Measurements from ENCODE around the gene KLF8. TPM values are rescaled to one million over a fixed set of nuclear protein-coding genes. Genes with fewer than 3 reads are reported as not detected.

Gene KLF8
- total RNA-seq, 1 donor from 2014 or later = 17.8 TPM

DNA sequence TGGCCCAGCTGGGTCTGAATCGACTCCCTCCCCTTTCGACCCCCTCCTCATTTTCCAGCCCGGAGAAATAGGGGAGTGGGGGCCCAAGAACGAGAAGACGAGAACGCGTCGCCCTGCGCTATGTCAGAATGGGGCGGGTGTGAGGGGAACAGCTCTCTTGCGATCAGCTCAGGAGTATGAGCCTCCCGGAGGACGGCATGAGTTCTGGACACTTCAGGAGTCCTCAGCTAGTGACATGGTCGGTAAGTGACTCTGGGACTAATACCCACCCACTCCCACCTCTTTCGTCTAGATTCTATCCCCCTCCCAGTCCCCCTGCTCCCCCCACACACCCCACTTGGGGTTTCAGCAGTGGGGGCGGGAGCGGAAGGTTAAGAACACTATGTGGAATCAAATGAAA, 944 bp downstream of the KLF8 start:
- CTCF ChIA-PET = interaction anchor here (0.7 to 1.6 kb wide), 4 partner anchors 11 to 515 kb away, joined by 3 to 4 read pairs (median 4); partner anchors contain the start of gene RRAGB
- POLR2A ChIA-PET = interaction anchor here (1.1 to 3.2 kb wide), 6 partner anchors 10 to 744 kb away, joined by 3 to 24 read pairs (median 6); partner anchors contain the start of genes RRAGB and USP51
- TF ChIP-seq, protein P1, sequence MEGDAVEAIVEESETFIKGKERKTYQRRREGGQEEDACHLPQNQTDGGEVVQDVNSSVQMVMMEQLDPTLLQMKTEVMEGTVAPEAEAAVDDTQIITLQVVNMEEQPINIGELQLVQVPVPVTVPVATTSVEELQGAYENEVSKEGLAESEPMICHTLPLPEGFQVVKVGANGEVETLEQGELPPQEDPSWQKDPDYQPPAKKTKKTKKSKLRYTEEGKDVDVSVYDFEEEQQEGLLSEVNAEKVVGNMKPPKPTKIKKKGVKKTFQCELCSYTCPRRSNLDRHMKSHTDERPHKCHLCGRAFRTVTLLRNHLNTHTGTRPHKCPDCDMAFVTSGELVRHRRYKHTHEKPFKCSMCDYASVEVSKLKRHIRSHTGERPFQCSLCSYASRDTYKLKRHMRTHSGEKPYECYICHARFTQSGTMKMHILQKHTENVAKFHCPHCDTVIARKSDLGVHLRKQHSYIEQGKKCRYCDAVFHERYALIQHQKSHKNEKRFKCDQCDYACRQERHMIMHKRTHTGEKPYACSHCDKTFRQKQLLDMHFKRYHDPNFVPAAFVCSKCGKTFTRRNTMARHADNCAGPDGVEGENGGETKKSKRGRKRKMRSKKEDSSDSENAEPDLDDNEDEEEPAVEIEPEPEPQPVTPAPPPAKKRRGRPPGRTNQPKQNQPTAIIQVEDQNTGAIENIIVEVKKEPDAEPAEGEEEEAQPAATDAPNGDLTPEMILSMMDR (IDR thresholded peaks at IDR 0.05) = no peak
- intact Hi-C loops (cut with micrococcal nuclease) = loop anchor here (2.0 to 10.0 kb wide), 3 partner anchors 166 to 334 kb away; no protein-coding TSS in a partner anchor
- H3K4me1 Mint-ChIP-seq = peaks cover 38% of the 10 kb centered on the region
- no peaks in the 10 kb centered on the region for H3K9me3 Mint-ChIP-seq
- H3K27ac Mint-ChIP-seq = peak overlapping the region; percentile 83
- ATAC-seq (ENCODE audit: low read depth) (no peak), DNase-seq (no peak)
- H3K36me3 Mint-ChIP-seq (ENCODE audit: low read depth) = peaks cover 8% of the 10 kb centered on the region
- peak overlapping the region; percentile 88 for H3K4me3 Mint-ChIP-seq
- no peaks in the 10 kb centered on the region for H3K27me3 Mint-ChIP-seq

DNA sequence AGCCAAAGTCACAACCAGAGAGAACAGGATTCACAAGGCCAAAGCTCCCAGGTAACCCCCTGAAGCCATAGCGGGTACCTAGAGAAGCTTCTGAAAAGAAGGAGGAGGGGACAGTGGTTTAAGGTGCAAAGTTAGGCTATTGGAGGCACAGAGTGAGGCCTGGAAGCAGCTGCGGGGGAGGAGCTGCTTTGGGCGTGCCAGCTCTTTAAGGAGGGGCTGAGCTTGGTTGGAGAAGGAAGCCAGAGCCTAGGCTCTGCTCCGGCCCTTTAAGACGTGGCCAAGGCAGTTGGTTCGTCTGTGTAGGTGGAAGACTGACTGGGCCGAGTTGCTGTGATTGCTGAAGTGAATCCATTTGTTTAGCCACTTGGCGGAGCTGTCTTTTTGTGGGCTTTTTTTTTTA, 1.5 kb downstream of the KLF8 start:
- CTCF ChIA-PET = interaction anchor here (0.7 to 1.6 kb wide), 4 partner anchors 10 to 515 kb away, joined by 3 to 4 read pairs (median 3); no protein-coding TSS in a partner anchor
- Mint-ChIP-seq H3K4me3 (peak overlapping the region; percentile 88), H3K27ac (peak overlapping the region; percentile 83), H3K4me1 (peaks cover 38% of the 10 kb centered on the region), H3K27me3 (no peaks in the 10 kb centered on the region), H3K36me3 (ENCODE audit: low read depth) (peaks cover 11% of the 10 kb centered on the region), H3K9me3 (no peaks in the 10 kb centered on the region)
- peak; percentile 14 for DNase-seq
- intact Hi-C loops (cut with micrococcal nuclease) = loop anchor here (2.0 to 10.0 kb wide), 3 partner anchors 167 to 334 kb away; no protein-coding TSS in a partner anchor
- ATAC-seq (ENCODE audit: low read depth) = peak; percentile 67
- POLR2A ChIA-PET = interaction anchor here (1.1 to 3.2 kb wide), 6 partner anchors 10 to 745 kb away, joined by 3 to 24 read pairs (median 6); partner anchors contain the start of genes RRAGB and USP51
- TF ChIP-seq, protein P1 (IDR thresholded peaks at IDR 0.05) = no peak

DNA sequence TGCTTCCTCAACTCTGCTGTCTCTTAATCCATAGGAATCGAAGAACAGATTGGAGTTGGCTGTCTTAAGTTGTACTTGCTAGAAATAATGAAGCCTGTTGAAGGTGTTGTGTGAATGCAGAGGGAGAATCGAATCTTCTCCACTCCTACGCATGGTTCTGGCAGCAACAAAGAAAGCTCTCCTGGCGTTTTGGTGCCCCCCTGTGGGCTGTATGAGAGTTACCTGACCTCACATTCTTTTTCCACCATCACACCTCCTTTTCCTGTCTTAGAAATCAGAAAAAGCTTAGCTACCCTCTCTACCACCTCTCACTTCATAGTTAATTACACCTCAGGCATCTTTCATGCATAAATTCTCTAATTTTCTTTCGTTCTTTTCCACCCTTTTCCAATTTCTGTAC, 16.3 kb downstream of the KLF8 start:
- H3K4me3 Mint-ChIP-seq = no peak overlapping the region
- no peak overlapping the region for H3K27ac Mint-ChIP-seq
- intact Hi-C loops (cut with micrococcal nuclease) = loop anchor here (1.0 to 5.0 kb wide), 8 partner anchors 30 to 1356 kb away; no protein-coding TSS in a partner anchor
- H3K27me3 Mint-ChIP-seq = no peaks in the 10 kb centered on the region
- TF ChIP-seq, protein P1 (IDR thresholded peaks at IDR 0.05) = no peak
- peaks cover 19% of the 10 kb centered on the region for H3K36me3 Mint-ChIP-seq (ENCODE audit: low read depth)
- H3K9me3 Mint-ChIP-seq = no peaks in the 10 kb centered on the region
- peaks cover 23% of the 10 kb centered on the region for H3K4me1 Mint-ChIP-seq
- ATAC-seq (ENCODE audit: low read depth) = peak; percentile 70
- peak; percentile 16 for DNase-seq
- POLR2A ChIA-PET = interaction anchor here (0.6 to 0.7 kb wide), 3 partner anchors 83 to 756 kb away, joined by 3 to 4 read pairs (median 3); no protein-coding TSS in a partner anchor
- CTCF ChIA-PET = interaction anchor here (0.9 to 2.3 kb wide), 12 partner anchors 9 to 1113 kb away, joined by 3 to 8 read pairs (median 4); partner anchors contain the start of gene RRAGB

DNA sequence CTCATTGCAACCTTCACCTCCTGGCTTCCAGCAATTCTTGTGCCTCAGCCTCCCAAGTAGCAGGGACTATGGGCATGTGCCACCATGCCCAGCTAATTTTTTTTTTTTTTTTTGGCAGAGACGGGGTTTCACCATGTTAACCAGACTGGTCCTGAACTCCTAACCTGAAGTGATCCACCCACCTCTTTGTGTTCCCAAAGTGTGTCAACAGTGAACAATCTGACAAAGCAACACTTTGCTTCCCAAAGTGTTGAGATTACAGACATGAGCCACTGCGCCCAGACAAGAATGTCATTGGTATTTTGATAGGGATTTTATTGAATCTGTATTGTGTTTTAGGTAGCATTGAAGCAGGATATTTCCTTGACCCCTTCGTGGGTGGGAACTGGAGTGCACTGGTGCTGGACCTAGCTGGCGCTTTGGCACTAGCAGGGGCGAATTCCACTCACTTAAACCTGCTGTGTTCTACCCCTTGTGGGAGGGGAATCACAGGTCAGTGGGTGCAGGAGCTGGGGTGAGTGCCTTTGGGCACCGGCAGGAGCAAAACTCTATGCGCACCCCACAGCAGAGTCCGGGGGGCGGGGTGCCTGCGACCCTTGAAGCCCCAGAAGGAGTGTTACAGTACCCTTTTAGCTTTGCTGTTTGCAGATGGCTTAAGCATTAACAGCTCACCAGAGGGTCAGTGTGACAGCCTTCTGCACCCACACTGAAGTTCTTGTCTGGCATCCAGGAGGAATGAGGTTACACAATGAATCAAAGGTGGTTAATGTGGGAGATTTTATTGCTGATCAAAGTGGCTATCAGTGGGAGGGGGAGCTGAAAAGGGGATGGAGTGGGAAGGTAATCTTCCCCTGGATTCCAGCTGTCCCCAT, 21.9 kb downstream of the KLF8 start:
- H3K9me3 Mint-ChIP-seq = no peaks in the 10 kb centered on the region
- H3K4me3 Mint-ChIP-seq = no peak overlapping the region
- no peaks in the 10 kb centered on the region for H3K27me3 Mint-ChIP-seq
- ATAC-seq (ENCODE audit: low read depth) (no peak), DNase-seq (no peak)
- CTCF ChIA-PET = no interaction called here
- TF ChIP-seq, protein P1 (IDR thresholded peaks at IDR 0.05) = no peak
- POLR2A ChIA-PET = no interaction called here
- intact Hi-C loops (cut with micrococcal nuclease) = no loop called here
- H3K27ac Mint-ChIP-seq = no peak overlapping the region
- peaks cover 1% of the 10 kb centered on the region for H3K4me1 Mint-ChIP-seq
- peaks cover 31% of the 10 kb centered on the region for H3K36me3 Mint-ChIP-seq (ENCODE audit: low read depth)

DNA sequence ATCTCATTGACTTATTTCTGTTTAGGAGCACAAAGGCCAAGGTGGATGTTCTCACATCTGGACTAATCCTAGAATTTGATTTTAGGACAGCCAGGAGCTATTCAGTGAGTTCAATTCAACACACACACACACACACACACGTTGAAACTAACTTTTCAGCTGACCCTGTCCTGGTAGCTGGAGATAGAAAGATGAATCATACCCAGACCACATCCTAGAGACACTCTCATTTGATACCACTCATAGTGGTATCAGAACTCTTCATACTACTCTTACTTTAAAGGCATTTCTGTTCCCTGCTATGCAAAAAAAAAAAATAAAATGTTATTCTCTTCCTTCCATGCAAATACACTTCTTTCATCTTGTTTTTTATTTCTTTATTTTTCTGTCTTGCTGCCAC, 36.7 kb downstream of the KLF8 start:
- TF ChIP-seq, protein P1 (IDR thresholded peaks at IDR 0.05) = no peak
- Mint-ChIP-seq H3K9me3 (no peaks in the 10 kb centered on the region), H3K36me3 (ENCODE audit: low read depth) (peaks cover 50% of the 10 kb centered on the region), H3K27me3 (no peaks in the 10 kb centered on the region), H3K4me3 (no peak overlapping the region), H3K27ac (no peak overlapping the region), H3K4me1 (no peaks in the 10 kb centered on the region)
- DNase-seq (no peak), ATAC-seq (ENCODE audit: low read depth) (no peak)
- POLR2A ChIA-PET = no interaction called here
- CTCF ChIA-PET = no interaction called here
- intact Hi-C loops (cut with micrococcal nuclease) = no loop called here

All from activated B cell treated with CpG ODN at 0.5 μM for 24 hours (primary cell).